Measurements from ENCODE around the gene HAPLN1.

GRCh38 chr5:83751201-83751600 is 30.5 kb upstream of the HAPLN1 start:
- TF ChIP-seq BHLHE40 (IDR thresholded peaks at IDR 0.05; ENCODE audit: borderline replicate concordance): no peak
- TF ChIP-seq HDGF (IDR thresholded peaks at IDR 0.05; ENCODE audit: borderline replicate concordance): no peak
- no peak for TF ChIP-seq FOXA1 (IDR thresholded peaks at IDR 0.05)
- TF ChIP-seq FOXM1 (IDR thresholded peaks at IDR 0.05; ENCODE audit: borderline replicate concordance): no peak
- no peak for TF ChIP-seq ZNF384 (IDR thresholded peaks at IDR 0.05)
- no peak for TF ChIP-seq LEF1 (IDR thresholded peaks at IDR 0.05; ENCODE audit: borderline replicate concordance)
